HG03139 (cell line): Measurements from ENCODE around the gene FCN3.

Source experiments
- ATAC-seq: cut with Tn5 transposase; IDR thresholded peaks from one replicate; pipeline ENCODE4 v1.9.1; 2021; ENCODE audit not compliant: unreplicated experiment

The FCN3 gene

DNA sequence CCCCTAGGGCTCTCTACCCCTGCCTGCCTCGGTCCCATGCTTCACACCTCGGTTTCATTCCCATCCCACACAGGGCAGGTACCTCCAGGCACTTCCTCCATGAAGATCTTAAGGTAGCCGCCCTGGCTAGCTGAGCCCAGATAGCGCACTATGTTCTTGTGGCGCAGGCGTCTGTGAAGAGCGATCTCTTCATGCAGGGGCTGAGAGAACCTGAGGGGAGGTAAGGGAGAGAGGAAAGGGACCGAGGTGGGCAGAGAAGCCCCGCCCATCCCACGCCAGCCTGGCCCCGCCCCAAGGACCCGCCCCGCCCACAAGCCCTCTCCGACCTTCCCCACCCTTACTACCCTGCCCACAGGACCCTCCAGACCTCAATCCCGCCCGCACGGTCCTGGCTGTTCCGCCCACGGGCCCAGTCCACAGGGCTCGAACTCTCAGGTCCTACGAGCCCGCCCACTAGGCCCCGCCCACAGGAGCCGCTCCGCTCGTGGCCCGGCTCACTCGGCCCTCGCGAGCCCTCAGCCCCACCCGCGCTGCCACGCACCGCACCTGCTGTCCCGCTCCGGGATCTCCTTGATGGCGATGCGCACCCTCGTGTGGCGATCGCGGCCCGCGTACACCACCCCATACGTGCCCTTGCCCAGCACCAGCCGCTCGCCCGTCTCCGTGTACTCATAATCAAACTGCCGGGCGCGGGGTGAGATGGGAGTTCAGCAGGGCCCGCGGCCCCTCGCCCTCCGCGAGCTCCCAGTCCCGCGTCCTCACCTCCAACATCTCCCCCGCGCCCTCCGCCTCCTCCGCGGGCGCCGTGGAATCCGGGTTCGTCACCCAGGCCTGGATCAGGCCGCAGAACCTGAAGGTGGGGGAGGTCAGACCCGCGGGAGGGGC is 14.2 kb downstream of the FCN3 start:
- no peak for ATAC-seq

DNA sequence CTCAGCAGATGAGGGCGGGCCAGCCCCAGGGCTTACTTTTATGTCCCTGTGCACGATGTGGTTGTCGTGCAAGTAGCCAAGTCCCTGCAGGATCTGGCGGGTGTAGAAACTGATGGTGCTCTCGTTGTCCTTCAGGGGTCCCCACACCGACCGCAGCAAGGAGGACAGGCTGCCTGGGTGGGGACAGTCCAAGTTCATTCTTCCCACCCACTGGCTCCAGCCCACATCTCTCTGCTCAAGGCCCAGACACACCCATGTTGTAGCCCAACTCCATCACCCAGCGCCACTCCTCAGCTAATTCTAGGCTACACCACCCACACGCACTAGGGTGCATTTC is 14.8 kb downstream of the FCN3 start:
- no peak for ATAC-seq

DNA sequence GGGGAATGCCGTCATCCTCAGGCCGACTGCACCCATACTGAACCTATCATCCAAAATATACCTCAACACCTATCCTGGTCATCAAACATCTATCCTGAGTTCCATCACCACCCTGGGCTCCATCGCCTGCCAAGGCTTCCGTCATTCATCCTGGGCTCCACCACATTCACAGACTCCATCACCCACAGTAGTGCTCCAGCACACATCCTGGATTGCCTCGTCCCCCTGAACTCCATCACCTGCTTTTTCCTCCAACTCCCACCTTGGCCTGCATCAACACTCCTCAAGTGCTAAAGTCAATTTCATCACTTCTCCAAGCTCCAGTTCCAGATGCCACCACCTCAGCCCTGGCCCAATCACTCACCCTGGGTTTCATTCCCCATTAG is 15.7 kb downstream of the FCN3 start:
- no peak for ATAC-seq

DNA sequence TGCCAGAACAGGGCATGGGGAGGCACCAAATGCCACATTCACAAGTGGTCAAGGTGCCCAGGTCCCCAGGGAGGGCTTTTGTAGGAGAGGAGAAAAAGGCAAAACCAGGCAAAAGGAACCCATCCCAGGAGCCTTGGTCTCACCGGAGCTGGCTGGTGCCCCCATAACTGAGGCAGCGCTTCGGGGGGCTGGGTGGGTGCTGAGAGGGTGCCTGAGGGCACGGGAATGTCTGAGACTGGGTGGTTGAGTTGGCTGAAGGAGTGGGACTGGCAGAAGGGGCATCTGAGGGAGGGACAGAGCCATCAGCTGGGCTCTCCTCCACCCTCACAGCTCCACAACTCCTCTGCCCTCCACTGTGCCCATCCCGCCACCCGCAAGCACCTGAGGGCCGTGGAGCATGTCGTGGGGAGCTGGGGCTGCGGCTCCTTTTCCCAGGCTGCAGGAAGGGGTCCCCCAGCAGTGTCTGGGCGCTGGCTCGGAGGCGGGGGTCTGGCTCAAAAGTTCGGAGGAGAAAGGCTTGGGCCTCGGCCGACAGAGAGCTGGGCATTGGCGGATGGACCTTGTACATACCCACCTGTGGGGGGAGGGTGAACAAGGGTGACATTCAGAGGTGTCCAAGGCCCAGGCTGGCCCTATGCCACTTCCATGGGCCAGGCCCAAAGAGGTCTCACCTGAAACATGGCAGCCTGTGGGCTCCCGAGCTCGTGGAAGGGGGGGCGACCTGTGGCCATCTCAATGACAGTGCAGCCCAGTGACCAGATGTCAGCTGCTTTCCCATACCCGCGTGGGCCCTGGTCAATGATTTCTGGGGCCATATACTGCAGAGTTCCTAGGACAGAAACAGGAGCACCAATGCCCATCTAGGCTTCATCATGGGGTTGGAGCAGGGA is 16.3 kb downstream of the FCN3 start:
- no peak for ATAC-seq

DNA sequence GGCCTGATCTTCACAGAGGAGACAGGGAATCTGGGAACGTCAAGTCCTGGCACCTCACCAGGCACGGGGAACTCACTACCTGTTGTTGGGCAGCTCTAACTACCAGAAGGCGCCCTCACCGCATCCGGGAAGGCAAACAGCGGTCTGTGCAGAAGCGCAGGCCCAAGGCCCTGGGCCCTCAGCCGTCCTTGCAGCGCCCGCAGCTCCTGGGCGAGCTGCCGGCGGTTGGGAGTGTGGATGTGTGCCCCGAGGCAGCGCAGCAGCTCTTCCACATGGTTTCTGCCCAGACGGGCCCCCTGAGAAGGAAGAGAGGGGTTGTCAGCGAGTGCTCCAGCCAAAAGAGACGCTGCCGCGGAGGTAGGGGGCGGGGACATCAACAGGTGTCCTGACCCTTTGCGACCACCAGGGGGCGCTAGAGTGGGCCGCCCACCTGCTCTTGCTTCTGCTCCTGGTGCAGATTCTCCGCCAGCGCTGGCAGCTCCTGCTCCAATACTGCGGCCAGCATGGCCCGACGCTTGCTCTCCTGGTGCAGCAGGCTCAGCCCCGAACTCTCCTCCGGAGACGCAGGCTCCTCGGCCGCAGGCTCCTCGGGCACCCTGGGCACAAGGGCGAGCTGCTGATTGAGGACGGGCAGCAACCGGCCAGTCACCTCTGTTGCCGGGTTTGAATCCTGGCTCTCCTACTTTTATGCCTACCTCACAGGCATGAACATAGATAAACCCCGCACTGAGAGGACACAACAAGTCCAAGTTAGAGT is 17.2 kb downstream of the FCN3 start:
- no peak for ATAC-seq

DNA sequence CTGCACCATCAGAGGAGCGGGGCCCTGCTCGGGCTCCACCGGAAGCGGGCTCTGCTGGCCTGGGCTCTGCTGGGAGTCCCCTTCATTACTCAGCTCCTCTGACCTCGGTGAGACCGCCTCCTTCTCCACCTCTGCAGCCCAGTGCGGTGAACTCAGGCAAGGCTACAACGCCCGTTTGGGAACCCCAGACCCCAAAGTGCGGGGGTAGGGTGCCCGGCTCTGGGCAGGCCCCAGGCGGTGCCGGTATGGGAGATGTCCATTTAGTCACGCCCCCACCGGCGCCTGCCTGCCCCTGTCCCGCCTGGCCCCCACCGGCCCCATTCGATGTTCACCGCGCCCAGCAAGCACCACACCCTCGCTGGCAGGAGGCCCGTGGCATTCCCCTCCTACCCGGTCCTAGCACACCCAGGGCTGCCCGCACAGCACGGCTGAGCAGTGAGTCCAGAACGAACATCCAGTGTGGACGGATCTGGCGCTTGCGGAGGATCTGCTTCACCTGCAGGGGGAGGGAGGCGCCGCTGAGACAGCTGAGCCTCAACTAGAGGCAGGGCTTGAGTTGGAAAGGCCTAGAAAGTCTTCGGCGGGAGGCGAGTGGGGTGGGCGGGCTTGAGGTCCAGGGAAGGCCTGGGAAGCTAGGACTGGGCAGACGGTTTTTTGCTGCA is 17.9 kb downstream of the FCN3 start:
- no peak for ATAC-seq

DNA sequence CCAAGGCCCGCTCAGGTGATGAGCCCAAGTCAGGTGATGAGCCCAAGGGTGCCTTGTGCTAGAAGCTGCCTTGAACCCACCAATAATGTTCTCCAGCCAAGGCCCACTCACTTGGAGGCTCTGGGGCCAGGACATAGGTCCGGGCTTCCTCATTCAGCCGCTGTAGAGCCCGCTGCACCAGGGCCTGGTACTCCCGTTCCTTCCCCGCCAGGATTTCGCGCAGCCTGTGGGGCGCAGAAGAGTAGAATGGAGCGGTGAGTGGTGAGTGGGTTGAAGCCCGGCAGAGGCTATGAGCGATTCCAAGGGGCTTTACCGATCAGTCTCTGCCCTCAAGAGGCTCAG is 18.4 kb downstream of the FCN3 start:
- ATAC-seq = no peak

DNA sequence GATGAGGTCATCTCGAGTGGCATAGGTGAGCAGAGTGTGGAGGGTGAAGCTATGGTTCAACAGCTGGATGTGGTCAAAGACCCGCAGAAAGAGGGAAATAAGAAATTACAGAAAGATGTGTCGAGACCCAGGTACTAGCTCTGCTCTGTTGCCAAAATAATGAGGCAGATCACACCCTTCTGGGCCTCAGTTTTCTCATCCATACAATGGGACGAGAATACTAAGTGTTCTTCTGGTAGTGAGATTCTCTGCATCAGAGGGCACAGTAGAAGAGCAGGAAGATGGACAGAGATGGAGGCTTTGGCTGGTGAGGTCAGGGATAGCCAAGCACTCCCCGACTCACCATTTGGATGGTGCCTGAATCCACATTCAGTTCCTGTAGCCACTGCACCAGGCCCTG is 18.9 kb downstream of the FCN3 start:
- ATAC-seq = no peak

DNA sequence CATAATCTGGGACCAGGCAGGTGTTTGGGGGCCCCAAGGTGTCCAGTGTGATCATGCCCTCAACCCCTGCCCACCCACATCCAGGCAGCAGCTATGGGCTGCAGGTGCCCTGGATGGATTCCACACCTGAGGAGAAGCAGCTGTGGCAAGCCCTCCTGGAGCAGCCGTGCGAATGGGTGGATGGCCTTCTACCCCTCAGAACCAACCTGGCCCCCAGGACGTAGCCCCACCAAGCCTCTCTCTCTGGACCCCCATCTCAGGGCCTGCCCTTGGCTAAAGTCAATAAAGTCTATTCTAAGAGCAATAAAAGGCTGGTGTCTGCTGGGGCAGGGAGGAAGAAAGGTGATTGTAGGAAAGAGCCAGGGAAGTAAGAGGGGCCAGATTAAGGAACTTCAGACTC is 21.0 kb downstream of the FCN3 start:
- no peak for ATAC-seq

DNA sequence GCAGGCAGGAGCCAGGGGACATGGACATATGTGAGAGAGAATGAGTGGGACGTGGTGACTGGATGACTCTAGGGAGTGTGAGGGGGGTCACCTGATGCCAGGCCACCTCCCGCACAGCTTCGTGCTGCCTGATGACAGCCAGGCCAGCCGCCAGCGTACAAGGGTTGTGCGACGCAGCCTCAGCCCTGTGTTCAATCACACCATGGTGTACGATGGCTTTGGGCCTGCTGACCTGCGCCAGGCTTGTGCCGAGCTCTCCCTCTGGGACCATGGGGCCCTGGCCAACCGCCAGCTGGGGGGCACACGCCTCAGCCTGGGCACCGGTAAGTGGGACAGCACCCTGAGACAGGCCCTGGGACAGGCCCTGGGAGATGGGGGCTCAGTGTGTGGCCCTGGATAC is 21.5 kb downstream of the FCN3 start:
- ATAC-seq = no peak

DNA sequence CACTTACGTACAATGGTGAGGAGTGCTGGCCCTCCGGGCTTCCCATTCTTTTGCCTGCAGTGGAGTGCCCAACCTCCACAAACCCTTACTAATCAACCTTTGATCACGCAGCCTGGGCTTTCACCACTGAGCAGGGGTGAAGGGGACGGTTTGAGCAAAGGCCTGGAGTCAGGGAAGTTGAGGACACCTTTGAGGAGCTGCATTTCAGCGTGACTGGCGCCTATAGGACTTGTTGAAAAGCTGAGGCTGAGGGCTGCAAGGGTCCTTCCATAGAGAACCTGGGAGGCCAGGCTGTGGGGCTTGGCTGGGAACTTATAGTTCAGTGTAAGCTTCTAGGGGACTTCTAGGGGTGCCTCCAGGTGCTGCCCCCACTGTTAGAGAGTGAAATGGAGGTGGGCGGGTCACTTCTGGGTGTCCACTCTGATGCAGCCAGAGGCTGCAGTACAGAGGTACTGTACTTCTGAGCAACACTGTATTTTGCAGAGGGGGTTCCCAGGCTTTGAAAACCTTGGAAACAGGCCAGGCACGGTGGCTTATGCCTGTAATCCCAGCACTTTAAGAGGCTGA is 23.0 kb downstream of the FCN3 start:
- ATAC-seq = no peak

DNA sequence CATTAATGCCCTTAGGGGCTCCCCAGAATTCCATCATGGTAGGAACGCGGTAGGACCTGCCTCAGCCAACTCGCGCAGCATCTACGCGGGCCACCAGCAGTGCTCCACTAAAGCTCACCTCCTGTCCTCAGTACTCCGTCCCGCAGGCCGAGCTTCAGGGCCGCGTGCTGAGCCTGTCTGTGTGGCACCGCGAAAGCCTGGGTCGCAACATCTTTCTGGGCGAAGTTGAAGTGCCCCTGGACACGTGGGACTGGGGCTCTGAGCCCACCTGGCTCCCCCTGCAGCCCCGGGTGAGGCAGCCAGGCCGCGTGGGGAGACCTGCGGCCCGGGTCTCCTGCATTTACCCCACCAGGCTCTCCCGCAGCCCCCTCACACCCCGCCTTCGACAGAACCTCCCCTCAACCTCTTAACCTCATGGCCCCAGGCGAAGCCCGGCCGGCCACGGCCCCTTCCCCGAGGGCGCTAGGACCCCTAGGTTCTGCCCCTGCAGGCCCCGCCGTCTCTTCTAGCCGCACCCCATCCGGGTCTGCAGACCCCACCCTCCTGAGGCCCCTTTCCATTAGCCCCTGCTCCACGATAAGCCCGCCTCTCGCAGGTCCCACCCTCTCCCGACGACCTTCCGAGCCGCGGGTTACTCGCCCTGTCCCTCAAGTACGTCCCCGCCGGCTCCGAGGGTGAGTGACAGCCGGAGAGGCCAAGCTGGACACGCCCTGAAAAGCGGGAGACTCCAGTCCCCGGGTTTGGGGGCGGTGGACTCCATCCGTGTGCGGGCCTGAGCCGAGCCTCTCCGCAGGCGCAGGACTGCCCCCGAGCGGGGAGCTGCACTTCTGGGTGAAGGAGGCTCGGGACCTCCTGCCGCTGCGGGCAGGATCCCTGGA is 23.7 kb downstream of the FCN3 start:
- ATAC-seq = no peak

DNA sequence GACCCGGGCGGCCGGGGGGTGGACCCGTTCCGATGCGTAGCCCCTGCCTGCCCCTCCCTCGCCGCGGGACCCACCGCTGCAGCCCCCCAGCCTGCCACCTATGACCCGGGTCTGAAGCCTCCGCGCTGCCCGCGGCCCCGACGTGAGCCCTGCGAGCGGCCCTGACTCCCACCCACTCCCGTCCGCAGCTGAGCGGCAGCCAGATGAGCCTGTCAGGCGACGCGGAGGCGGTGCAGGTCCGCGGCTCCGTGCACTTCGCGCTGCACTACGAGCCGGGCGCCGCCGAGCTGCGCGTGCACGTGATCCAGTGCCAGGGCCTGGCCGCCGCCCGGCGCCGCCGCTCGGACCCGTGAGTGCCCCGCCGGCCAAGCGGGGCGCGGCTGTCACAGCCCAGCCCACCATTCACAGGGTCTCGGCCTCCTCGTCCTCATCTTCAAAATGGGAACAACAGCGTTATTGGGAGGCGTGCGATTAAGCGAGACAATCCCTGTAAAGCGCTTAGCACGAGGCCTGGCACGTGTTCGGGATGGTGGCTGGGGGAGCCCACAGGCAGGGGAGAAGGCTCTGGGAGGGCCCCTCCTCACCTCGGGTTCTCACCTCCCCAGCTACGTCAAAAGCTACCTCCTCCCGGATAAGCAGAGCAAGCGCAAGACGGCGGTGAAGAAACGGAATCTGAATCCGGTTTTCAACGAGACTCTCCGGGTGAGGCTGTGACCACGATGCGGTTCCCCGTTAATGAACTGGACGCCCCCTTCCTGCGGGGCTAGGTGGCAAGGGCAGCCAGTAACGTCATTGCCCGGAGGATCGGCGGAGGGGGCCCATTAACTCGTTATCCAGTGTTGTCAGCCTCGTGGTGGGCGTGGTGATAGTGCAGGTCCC is 24.6 kb downstream of the FCN3 start:
- ATAC-seq = no peak

DNA sequence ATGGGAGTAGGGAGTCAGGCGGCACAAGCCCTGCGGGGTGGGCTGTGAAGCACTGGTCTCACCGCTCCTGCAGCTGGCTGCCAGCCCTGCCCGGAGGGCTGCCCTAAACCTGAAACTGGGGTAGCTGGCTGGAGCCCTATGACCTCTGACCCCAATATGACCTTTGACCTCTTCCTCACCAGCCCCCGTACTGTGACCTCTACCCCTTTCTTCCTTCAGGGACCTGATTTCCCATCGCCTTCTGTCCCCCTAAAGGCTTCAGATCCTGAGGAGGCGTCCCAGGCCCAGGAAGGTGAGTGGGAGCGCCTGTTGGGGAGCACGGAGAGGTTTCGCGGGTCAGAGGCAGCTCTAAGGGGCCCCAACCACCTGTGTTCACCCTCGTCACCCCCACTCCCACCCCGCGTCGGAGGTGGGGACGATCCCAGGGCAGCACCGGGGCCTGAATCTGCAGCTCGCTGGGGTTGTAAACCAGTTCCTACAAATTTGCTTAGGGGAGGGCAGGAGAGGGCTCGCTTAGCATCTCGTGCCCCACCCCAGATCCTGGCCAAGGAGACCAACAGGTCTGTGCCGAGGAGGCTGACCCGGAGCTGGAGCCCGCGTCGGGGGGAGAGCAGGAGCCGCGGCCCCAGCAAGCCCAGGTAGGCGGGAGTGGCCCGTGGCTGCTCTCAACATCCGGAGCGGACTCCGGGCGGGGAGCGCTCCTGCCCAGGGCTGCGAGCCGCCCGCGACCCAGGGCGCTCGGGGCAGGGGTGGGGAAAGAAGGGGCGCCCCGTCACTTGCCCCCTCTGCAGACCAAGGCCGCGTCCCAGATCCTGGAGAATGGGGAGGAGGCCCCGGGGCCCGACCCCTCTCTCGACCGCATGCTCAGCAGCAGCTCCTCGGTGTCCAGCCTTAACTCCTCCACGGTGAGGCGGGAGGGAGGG is 25.5 kb downstream of the FCN3 start:
- no peak for ATAC-seq

DNA sequence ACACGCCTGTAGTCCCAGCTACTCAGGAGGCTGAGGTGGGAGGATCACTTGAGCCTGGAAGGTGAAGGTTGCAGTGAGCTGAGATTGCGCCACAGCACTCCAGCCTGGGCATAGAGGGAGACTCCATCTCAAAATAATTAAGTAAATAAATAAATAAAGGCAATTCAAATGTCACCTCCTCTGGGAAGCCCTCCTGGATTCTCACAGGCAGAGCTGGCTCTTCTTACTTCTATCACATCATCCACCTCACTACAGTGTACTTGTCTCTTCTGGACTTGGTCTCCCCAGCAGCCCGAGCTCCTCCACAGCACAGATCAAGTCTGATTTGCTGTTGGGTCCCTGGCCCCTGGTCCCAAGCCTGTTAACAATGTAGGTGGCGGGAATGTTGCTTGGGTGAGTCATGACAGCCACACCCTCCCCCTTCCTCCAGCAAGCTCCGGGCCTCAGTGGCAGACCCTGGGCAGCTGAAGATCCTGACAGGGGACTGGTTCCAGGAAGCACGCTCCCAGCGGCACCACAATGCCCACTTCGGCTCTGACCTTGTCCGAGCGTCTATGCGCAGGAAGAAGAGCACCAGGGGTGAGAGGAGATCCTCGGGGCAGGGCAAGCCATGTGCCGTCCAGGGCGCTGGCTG is 27.5 kb downstream of the FCN3 start:
- no peak for ATAC-seq

DNA sequence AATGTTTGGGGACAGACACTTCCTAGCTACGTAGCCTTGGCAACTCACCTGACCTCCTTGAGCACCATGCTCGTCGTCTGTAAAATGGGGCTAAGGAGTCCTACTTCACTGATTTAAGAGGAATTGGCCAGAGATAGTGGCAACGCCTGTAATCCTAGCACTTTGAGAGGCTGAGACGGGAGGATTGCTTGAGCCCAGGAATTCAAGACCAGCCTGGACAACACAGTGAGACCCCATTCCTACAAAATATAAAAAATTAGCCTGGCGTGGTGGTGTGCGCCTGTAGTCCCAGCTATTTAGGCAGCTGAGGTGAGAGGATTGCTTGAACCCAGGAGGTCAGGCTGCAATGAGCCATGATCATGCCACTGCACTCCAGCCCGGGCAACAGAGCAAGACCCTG is 28.3 kb downstream of the FCN3 start:
- no peak for ATAC-seq

DNA sequence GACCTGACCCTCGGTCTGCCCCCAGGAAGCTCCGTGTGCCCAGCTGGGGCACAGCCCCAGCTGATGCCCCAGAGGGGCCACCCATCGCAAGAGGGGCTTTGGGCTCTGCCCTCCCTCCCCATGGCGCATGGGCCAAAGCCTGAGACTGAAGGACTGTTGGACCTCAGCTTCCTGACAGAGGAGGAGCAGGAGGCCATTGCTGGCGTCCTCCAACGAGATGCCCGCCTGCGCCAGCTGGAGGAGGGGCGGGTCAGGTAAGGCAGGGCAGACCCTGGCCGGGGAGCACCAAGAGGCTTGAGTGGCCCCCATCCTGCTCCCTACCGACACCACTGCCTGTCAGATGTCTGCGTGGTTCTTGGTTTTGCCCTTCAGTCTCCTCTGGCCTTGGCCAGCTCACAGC is 29.4 kb downstream of the FCN3 start:
- ATAC-seq = no peak
